NCI-H345 (cell line): ENCODE measurements around the gene MRPL37.
"Not testable (repeated sequence)": the region's sequence is repeated elsewhere in the genome, so short reads cannot be mapped to it uniquely, and the experiment has no call there.

Experiments
- DNase-seq: peaks from one replicate; lab custom pipeline; 2025; lab: John Stamatoyannopoulos, UW

Gene MRPL37

GRCh38 chr1:54172614-54173599, 27.1 kb upstream of the MRPL37 start:
- DNase-seq, result no peak

DNA sequence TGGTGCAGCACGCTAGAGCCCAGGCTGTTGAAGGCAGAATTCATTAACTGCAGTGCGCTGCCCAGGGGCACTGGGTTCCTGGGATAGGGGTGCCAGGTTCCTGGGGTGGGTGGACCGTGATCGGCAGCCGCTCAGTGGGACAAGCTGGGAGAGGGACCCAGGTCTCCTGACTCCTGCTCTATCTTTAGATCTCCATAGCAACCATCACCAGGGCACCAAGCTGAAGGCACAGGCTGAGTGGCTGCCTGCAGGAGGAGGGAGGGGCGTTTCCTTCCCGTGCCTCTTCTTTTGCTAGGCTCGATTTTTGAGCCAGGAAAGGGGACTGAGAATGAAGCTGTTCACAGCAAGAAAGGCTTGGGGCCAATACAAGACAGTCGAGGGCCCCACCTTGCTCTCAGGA, 26.3 kb upstream of the MRPL37 start:
- no peak for DNase-seq

GRCh38 chr1:54174106-54174505, 25.9 kb upstream of the MRPL37 start:
- DNase-seq, result no peak

GRCh38 chr1:54176621-54177327, 23.2 kb upstream of the MRPL37 start:
- no peak for DNase-seq

DNA sequence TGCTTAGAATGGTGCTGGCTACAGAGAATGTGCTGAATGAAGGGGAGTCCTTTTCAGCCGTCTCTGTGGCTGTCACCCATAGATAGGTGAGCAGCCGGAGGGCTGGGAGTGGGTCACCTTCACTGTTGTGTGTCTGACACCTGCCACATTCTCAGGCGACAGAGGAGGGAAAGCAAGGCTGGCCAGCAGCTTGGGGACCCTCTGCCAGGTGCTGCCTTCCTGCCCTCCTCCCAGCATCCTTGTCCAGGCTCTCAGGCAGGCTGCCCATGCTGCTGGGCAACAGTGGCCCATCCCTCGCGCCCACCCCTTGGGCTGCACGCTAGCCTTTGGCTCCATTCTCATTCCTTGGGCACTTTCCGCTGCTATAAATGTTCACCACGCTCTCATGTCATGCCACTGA, 22.2 kb upstream of the MRPL37 start:
- DNase-seq, result no peak

GRCh38 chr1:54178296-54179070, 21.5 kb upstream of the MRPL37 start:
- DNase-seq, result no peak

DNA sequence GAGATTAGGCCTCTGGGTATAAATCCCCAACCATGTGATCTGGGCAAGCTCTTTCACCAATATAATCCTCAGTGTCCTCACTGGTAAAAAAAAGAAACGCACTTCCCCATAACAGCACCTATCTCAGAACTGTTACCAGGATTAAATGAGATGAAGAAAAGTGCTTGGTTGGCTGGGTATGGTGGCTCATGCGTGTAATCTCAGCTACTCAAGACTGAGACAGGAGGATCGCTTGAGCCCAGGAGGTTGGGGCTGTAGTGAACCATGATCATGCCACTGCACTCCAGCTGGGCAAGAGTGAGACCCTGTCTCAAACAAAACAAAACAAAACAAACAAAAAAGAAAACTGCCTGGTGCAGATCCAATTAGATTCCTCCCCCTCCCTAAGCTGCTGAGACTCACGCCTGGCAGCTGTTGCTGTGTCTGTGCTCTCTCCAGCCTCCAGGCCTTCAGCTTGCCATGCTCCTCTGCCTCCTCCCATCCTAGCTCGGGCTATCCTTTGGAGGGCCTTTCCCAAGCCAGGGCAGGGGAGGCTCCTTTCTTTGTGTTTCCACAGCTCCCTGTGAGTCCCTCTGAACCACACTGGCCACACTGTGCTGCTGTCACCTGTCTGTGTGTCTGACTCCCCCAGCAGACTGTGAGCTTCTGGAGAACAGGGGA, 19.1 kb upstream of the MRPL37 start:
- DNase-seq, result no peak

- DNase-seq, result no peak
Observed at GRCh38 chr1:54186056-54186455, 13.9 kb upstream of the MRPL37 start.

DNA sequence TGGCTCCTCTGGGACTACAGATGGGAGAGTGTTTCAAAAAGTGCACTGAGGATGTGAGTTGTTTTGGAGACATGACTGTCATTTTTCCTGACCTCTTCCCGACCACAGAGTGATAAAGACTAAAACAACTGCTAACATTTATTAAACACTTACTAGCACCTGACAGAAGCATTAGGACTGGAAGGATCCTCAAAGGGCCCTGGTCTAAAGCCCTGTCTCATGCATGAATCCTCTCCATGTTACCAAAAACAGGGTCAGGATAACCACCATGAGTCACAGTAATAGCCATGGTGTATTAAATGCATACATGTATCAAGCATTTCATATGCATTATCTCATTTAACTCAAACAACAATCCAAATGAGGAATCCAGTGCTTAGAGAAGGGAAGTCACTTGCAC, 11.7 kb upstream of the MRPL37 start:
- DNase-seq, result no peak

DNA sequence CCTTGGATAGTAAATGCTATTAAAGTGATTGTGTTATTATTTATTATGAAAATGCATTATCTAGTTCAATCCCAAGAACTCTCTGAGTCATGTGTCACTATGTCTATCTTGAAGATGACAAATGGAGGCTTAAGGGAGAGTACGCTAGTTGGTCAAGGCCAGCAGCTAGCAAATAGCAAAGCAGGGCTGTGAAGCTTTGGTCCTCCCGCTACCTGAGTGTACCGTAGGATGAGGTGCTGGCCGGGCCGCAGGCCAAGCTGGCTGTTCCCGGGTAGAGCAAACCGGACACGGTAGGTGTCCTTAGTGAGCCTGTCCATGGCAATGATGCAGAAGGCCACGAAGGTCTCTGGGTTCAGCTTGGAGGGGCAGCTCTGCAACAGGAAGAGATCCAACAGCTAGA, 9.4 kb upstream of the MRPL37 start:
- no peak for DNase-seq

- no peak for DNase-seq
Observed at GRCh38 chr1:54191525-54191924, 8.4 kb upstream of the MRPL37 start.

DNA sequence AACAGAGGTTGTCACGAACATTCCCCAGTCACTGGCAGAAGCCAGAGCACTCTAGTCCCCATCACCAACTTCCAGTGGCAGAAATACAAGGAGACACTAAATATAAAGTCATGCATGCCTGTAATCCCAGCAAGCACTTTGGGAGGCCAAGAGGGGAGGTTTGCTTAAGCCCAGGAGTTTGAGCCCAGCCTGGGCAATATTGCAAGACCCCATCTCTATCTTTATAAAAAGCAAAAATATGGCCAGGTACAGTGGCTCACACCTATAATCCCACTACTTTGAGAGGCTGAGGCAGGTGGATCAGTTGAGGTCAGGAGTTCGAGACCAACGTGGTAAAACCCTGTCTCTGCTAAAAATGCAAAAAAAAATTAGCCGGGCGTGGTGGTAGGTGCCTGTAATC, 6.5 kb upstream of the MRPL37 start:
- no peak for DNase-seq

GRCh38 chr1:54199151-54199764, 709 bp upstream of the MRPL37 start:
- DNase-seq, result peak; percentile 56

- DNase-seq, result no peak
Observed at GRCh38 chr1:54200519-54200997, 591 bp downstream of the MRPL37 start.

GRCh38 chr1:54204199-54204598, 4.2 kb downstream of the MRPL37 start:
- DNase-seq, result no peak

DNA sequence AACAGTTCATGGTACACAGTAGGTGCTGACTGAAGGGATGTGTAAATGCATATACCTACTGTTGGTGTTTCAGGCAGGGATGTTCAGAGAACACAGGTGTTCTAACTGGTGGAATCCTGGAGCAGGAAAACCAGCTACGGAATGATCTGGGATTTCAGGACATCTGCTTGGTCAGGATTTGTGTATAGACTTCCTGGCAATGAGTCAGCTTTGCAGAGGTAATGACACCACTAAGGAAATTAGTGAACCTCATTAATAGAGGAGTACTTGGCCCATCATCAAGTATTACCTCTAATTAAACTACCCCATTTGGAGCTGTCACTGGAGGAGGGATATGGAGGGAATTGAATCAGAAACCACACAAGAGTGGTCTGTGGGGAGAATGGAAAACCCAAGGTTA, 7.3 kb downstream of the MRPL37 start:
- DNase-seq, result no peak

DNA sequence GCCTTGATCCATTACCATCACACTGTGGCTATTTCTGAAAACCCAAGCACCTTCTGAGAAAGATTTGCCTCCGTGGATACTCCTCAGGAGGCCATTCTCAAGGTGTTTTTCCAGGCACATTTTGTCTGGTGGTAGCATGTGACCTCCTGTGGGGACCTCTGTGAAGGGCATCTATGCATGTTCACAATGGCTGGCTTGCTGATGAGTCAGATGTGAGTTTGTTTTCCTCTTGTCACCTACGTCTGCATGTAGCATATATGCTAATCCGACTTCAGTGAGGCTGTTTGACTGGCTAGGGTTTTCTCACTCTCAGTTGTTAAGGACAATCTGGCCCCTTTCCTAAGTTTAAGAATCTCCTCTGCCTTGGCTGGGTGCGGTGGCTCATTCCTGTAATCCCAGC, 7.9 kb downstream of the MRPL37 start:
- DNase-seq, result not testable (repeated sequence)

- DNase-seq, result no peak
Observed at GRCh38 chr1:54212872-54213271, 12.9 kb downstream of the MRPL37 start.

GRCh38 chr1:54215523-54215922, 15.6 kb downstream of the MRPL37 start:
- no peak for DNase-seq

GRCh38 chr1:54218883-54219687, 19.1 kb downstream of the MRPL37 start:
- DNase-seq, result no peak

DNA sequence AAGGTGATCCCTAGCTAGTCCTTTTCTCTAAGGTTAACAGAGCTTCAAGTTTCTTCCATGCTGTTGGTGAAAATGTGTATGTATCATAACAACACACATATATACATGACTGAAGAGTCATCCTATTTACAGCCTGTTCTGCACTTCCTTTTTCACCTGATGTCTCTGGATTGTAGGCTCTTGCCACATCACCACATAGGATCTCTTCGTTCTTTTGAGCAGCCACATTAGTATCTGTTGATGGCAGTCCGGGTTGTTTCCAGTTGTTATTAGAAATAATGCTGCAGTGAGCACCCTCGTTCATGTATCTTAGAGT, 19.7 kb downstream of the MRPL37 start:
- DNase-seq, result no peak
